ENCODE results near the gene SLC39A11.

Gene SLC39A11

DNA sequence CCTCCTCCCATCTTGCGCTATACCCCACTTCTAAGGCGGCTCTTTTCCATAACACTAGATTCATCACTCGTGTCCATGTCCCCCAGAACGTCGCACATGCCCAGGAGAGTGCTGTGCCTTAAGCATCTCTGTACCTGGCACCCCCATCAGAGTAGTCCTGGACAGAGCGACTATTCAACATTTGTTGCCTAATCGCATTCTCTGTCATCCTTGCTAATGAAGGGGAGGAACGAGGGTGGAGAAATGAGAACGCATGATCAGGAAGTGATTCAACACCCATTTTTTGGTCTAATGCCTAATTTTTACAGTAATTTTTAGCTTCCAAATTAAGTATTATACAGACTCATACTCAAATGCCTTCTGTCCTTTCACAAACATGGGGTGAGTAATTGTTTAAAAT lies 53.2 kb downstream of the SLC39A11 start:
- DNase-seq: no peak

DNA sequence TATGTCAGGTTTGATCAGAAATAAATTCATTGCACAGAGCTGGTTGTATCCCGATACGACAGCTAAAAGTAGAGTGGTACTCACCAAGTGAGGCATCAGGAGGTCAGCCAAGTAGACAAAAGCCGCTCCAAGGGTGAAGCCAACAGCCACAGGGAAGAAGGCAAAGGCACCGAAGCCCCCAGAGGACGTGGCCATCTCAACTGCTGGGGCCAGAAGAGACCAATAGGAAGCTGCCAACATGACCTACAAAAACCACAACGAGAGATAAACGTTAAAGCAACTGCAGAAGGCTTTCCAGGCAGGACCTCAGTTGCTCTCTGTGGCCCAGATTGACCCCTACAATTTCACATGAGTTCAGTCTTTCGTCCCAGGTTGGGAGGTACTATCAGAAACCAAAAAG lies 61.0 kb downstream of the SLC39A11 start:
- no peak for DNase-seq

DNA sequence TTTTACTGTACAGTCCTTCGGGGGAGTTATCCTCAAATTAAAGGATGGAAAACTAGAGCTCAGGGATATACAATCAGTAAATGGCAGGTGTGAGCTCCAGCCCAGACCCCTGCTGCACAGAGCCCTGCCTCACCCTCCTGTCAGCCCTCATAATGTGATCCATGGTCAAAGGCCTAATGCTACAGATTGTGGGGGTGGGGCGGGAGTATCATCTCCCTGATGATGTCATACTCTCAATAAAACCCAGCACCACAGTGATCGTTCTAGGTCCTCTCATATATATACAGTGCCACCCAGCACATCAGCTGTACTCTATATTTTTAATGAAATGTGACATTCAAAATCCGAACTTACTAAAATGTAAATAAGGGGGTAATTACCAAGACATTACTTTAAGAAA lies 61.5 kb downstream of the SLC39A11 start:
- no peak for DNase-seq

DNA sequence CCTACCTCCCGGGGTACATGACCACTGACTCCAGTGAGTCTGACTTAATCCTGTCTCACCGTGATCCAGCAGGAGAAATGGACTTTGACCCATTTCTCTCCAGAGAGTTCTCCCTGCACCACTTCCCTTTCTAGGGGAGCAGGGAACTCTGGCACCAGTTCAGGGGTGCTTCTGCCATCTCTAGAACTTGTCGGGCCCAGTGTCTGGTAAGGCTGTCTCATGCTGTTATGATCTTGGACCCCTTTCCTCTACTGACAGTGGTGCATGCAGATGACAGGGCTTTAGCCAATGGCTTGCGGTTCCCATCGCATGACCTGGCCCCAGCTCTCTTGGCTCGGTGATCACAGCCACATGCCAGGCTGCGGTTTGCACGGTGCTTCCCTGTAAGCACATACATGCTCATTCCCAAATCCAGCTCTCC lies 62.0 kb downstream of the SLC39A11 start:
- no peak for DNase-seq

DNA sequence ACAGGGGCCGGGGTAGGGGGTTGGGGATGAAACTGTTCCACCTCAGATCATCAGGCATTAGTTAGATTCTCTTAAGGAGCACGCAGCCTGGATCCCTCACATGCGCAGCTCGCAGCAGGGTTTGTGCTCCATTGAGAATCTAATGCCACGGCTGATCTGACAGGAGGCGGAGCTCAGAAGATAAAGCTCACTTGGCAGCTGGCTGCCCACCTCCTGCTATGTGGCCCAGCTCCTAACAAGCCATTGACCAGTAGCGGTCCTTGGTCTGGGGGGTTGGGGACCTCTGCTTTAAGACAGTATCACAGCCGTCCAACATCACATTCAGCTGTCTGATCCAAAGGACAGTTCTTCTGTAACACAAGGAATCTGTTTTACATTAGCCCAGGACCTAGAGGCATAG lies 62.5 kb downstream of the SLC39A11 start:
- DNase-seq: no peak

DNA sequence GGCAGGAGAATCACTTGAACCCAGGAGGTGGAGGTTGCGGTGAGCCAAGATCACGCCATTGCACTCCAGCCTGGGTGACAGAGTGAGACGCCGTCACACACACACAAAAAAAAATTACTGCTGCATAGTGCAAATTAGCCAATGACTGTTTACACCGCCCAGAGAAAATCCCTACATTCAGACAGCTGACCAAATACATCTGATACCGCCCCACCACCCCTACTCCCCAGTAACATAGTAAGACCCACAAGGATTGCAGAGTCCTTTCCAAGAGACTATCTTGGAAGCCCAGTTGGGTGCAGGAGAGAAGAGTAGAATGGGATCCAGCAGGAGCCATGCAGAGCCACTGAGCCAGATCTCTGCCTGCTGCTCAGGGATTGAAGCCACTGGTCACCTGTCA lies 63.5 kb downstream of the SLC39A11 start:
- DNase-seq: no peak

DNA sequence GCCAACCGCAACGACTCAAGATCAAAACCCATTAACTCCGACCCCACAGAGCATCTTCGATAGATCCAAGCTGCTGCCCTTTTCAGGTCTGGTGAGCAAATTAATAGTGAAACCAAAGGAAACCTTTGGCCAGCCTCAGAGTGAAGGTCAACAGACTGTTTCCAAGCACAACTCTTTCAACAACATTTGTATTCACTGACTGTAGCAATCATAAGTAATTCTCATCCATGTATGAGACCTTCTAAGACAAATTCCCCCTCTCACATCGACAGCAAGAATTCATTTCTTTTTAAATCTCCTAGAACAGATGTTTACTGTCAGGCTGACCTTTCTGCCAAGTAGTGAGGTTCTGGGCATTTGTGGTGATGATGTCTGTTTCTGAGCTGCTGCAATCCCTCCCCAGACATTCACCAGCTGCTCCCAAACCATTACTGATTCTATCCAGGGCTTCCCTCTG lies 64.2 kb downstream of the SLC39A11 start:
- no peak for DNase-seq

DNA sequence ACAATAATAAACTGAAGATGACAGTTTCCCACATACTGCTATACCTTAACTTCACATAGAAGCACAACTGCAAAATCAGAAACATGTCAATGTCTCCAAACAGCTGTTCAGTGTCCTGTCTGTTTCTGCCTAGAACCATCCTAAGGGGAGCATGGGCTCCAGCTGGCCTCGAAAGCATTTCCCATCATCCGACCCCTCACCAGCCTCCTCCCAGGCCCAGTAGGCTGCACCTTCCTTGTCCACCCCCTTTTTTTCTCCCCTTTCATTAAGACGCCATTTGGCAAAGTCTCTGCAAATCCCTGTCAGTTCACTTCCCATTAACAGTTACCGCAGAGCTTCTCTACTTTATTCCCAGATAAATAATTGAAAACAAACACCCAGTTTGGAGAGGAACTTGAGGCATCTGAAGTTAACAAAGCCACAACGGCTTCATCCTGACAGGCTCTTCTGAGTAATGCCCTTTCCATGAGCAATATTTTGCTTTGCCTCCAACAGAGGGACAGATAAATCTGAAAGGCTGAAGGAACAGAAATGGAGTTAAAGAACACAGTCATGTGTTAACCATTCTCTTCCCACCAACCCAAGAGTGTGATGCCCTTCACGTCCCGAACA lies 65.3 kb downstream of the SLC39A11 start:
- no peak for DNase-seq

DNA sequence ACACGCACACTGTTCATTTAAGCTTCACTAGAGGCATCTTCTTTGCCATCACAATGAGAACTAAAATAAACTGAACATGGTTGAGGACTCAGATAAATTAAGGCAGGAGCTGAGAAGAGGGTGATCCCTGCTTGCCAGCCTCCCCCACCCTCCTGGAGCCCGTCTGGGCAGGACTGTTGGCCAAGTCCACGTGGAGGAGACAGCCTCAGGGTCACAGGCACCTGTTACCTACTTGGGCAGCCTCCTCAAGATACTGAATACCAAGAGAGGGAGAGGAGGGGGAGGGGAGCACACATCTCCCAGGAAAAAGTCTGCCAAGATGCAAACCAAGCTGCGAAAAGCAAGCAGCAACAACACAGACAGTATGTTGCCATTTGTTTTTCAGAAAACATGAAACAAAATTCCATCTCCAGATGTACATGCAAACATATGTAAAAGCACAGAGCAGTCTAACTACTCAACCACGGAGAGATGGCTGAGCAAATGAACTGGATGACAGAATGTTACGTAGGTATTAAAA lies 67.4 kb downstream of the SLC39A11 start:
- DNase-seq: no peak

DNA sequence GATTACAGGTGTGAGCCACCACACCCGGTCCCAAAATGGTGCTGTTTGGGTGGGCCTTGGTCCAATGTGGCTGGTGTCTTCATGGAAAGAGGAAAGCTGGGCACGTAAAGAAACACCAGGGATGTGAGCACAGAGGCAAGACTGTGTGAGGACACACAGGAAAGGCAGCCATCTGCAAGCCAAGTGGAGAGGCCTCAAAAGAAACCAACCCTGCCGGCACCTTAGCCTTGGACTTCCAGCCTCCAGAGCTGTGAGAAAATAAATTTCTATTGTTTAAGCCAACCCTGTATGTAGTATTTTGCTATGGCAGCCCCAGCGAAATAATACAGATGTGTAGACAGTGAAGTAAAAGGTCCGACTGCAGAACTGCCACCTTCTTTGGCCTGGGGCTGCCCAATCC lies 68.7 kb downstream of the SLC39A11 start:
- no peak for DNase-seq

DNA sequence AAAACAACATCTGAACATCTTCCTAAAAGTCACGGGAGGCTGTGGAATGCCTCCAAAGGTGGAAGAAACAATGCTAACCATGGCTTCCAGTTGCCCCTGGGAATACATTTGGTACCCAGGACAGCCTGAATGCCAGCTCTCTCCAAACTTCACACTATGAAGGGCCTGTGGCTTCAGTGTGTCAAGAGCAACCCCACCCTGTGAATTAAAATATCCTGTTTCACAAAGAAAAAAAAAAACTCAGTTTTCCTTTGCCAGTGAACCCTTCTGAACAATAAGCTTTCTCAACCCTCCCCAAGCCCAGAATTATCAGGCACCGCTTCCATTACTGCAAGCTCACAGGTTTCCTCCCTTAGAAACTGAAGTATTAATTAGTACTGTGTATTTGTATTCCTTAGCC lies 69.8 kb downstream of the SLC39A11 start:
- no peak for DNase-seq

DNA sequence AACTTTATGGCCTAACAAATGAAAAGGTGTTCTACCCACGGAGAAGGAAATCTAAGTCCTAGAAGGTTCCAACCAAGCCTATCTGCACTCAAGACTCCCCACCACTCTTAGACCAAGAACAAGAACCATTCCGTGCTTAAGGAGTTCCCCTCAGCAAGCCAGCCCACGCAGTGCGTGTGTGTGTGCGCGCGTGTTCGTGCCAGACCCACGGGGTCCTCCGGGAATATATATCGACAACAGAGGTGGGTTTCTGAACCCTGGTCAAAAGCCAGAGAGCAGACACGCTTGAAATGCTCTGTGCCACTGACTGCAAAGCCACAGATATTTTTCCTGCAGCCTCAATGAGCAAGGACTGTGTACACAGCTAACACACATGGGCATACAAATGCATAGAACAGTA lies 70.7 kb downstream of the SLC39A11 start:
- DNase-seq: no peak

DNA sequence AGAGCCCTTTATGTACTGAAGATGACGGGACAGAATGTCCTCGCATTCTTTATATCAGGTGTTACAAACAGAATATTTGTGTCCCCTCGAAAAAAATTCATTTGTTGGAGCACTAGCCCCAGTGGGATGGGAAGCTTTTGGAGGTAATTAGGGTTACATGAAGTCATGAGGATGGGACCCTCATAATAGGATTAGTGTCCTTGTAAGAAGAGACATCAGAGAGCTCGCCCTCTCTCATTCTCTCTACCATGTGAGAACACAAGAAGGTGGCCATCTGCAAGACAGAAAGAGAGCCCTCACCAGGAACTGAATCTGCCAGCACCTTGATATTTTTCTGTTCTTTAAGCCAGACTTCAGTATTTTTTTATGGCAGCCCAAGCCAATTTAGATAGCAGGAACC lies 72.4 kb downstream of the SLC39A11 start:
- DNase-seq: no peak

DNA sequence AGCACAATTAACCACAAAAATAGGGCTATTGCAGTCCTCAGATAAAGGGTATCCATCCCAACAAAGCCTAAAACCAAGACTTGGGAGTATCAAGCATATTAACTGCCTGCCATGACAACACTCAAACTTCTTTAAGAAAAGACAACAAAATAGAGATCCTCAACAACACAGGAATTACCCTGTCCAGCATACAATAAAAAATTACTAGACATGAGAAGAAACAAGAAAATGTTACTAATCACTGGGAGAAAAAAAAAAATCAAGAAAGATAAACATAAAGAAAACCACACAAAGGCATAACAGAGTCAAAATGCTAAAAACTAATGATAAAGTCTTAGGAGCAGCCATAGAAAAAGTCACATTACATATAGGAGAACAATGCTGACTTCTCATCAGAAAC lies 73.9 kb downstream of the SLC39A11 start:
- DNase-seq: no peak

DNA sequence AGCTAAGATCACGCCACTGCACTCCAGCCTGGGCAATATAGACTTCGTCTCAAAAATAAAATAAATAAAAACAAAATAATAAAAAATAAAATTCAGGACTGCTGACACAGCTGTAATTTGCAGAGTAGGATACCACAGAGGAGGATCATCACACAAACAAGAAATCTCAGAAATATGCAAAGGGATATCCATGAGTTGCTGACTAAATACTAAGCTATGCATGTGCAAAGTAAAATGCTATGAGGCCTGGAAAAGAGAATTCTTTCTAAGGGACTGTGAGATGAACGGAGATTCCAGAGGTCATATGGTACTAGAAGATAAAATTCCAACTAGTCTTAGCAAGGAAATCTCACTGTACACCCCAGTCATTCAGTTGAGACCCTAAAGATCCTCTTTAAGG lies 74.8 kb downstream of the SLC39A11 start:
- DNase-seq: no peak

DNA sequence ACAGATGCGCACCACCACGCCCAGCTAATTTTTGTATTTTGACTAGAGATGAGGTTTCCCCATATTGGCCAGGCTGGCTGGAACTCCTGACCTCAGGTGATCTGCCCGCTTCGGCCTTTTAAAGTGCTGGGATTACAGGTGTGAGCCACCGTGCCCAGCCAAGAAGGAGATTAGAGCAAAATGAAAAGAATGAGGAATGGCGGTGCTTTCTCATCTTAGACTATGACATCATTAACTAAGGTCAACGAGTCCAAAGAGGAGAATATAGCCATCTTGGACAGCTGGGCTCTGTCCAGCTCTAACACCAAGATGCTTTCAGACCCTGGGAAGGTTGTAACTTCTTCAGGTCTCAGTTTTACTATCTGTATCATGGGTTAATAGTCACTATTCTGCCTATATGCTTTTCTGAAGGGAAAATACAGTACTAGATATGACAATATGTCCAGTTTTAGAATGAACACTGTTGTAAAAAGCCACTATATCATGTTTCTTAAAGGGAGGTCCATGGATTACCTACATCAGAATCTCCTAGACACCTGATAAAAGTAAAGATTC lies 76.7 kb downstream of the SLC39A11 start:
- DNase-seq: no peak

DNA sequence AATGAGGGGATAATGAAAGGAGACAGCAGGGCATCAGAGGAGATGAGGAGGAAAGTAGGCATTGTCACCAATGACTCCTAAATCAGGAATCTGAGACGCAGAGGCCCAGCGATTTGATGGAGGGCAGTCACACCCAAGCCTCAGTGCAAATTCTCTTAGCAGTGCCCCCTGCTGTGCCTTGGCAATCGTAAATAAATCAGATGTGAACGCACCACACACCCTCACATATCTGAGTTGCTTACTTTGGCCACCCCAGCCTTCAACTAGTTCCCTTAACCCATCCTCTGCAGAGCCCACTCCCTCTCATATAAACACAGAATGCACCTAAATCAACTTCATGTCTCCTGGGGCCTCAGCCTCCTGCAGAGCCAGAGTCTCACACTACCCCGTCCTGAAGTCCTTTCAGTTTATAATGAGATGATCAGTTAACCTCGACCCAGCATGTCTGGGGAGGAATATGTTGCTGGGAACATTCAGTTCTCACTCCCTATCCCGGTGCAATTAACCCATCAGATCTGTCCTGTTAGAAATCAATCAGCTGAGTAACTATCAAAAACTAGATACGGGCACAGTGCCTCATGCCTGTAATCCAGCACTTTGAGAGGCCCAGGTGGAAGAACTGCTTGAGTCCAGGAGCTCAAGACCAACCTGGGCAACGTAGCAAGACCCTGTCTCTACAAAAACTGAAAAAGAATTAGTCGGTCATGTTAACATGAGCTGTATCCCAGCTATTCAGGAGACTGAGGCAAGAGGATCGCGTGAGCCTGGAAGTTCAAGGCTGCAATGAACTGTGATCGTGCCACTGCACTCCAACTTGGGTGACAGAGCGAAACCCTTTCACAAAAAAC lies 78.4 kb downstream of the SLC39A11 start:
- no peak for DNase-seq

DNA sequence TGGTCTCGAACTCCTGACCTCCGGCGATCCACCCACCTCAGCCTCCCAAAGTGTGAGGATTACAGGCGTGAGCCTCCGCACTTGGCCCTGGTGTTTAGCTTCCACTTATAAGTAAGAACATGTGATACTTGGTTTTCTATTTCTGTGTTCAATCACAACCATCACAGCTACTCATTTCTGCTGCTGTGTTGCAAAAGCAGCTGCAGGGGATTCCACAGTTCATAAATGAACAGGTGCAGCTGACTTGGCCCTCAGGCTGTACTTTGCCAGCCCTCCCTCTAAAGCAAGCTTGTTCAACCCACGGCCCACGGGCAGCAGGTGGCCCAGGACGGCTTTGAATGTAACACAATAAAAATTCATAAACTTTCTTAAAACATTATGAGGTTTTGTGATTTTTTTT lies 79.2 kb downstream of the SLC39A11 start:
- DNase-seq: no peak

DNA sequence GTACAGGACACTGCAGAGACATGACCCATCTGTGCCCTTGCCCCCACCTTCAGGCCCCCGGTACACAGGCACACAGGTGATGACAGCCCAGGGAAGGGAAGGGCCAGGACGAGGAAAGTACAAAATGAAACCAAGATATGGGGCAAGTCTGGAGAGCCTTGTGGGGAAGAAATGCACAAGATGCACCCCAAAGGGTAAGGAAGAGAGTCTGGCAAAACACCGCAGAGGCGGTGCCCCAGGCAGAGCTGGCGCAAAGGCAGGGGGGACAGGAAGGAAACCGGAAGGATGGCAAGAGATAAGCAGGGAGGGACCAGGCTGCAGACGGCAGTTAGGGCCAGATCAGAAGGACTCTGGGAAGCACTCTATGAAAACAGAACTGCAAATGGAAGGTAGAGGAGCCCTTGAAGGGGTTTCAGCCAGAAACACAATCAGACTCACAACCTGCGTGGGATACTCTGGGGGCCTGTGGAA lies 81.4 kb downstream of the SLC39A11 start:
- no peak for DNase-seq

DNA sequence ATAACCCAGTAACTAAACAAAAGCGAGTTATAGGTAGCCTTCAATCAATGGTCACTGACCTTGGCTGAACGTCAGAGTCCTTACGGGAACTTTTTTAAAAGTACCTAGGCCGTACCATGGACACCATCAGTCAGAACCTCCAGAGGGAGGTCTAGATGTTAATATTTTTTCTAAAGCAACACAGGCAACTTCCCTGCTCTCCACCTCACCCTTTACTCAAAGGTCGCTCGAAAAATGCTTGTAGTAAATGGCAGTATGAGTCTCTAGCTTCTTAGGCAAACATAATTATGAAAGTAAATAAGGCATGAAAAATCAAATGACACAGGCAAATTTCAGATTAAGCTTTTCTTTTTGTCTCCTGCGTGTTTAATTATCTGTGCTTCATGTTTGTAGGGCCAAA lies 82.1 kb downstream of the SLC39A11 start:
- peak; percentile 21 for DNase-seq

DNA sequence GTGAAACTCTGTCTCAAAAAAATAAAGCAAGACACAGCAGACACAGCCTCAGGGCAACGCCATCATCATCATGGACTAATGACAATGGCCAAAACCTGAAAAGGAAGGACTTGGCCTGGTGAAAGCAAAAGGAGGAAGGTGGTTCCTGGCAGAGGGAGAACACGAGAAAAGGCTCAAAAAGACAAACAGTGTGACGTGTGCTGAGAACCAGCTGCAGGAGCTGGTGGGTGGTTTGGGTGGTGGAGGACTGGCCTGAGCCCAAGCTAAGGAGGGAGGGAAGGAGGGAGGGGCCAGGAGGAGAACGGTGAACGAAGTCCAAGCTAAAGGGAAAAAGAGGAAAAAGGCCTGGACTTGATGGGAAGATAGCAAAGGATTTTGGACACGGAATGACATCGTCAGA lies 85.1 kb downstream of the SLC39A11 start:
- DNase-seq: no peak

DNA sequence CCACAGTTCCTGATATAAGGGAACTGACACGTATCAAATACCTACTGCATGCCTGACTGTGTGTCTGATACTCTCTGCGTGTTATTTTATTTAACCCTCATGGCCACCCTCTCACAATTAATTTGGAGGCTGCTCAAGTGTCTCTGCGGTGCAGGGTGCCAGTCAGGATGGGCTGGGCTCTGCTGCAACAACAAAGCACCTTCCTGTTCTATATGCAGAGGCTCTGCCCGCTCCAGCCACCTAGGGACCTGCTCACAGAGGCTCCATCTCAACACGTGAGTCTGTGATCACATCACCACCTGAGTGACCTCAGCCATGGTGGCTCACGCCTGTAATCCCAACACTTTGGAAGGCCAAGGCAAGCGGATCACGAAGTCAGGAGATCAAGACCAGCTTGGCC lies 87.1 kb downstream of the SLC39A11 start:
- DNase-seq: no peak

DNA sequence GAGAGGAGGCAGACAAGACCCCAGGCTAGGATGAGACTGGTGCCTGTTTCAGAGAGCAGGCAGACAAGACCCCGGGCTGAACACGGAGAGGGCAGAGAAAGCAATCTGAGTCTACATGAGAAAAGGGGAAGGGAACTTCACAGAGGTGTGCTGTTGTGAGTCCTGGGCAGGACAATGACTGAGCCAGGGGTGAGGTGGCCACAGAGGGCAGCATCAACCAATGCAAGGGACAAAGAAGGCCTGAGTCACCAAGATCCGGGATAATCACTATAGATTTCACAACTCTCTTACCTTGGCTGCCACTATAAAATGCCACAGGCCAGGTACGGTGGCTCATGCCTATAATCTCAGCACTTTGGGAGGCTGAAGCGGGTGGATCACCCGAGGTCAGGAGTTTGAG lies 89.0 kb downstream of the SLC39A11 start:
- DNase-seq: no peak

DNA sequence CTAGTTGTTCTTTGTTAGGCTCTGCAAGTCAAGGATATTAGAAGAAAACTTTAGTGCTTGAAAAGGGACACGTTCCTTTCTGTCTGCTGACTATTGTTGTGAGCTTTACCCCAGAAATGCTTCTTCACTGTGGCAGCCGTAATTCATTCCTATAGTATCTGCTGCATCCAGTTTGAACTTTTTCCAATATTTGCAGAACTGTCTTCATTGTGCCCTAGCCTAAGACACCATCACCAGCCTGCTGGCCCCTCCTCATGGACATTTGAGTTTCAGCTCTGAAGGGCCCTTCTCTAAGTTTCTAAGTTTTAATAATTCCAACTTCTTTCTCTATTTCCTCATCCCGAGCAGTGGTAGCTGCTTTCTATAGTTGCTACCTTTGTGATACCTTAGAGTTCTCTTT lies 91.7 kb downstream of the SLC39A11 start:
- DNase-seq: no peak

All from COR-L47 (cell line).